DOHH2 (cell line): ENCODE results near the gene RC3H1.

ENCODE experiments used
- CTCF ChIP-seq: fragments of 200-600 bp; sonication (generic); IDR thresholded peaks from one replicate; pipeline ENCODE4 v1.5.1; 2014; ENCODE audit warnings: antibody characterized with exemption, mild to moderate bottlenecking, low read depth, low read length; ENCODE audit not compliant: poor library complexity, severe bottlenecking
- EZH2phosphoT487 ChIP-seq: fragments of 200-600 bp; sonication (generic); IDR thresholded peaks from 2 replicates; pipeline ENCODE4 v1.6.1; 2017; ENCODE audit warnings: borderline replicate concordance, mild to moderate bottlenecking, antibody characterized with exemption, low read length, moderate library complexity, mixed read lengths

GRCh38 chr1:173934440-173934839 lies 87.7 kb downstream of the RC3H1 start:
- TF ChIP-seq CTCF (no peak), EZH2phosphoT487 (no peak)
